HAP-1 (cell line): ENCODE data around the gene KLF5.

Source experiments
- DNase-seq, 2 experiments: peaks; one replicate each; pipeline ENCODE4 v3.0.0-alpha.2; 2016 to 2020; ENCODE audit warnings: low spot score in 2 of 2
- H3K27me3 ChIP-seq: fragments of 250-450 bp; sonication (Bioruptor Pico); 2 replicates; pipeline ENCODE4 v1.5.1; 2020; ENCODE audit warnings: low read depth, mild to moderate bottlenecking, moderate library complexity
- H3K36me3 ChIP-seq: fragments of 250-450 bp; sonication (Bioruptor Pico); replicated peaks from 2 replicates; pipeline ENCODE4 v1.5.1; 2020; ENCODE audit warnings: mild to moderate bottlenecking
- H3K4me1 ChIP-seq: fragments of 250-450 bp; sonication (Bioruptor Pico); 2 replicates; pipeline ENCODE4 v1.5.1; 2020; ENCODE audit warnings: mild to moderate bottlenecking
- H3K4me3 ChIP-seq: fragments of 250-450 bp; sonication (Bioruptor Pico); 2 replicates; pipeline ENCODE4 v1.5.1; 2020; ENCODE audit warnings: mild to moderate bottlenecking, moderate library complexity
- H3K9me3 ChIP-seq: fragments of 250-450 bp; sonication (Bioruptor Pico); 2 replicates; pipeline ENCODE4 v1.5.1; 2020; ENCODE audit warnings: mild to moderate bottlenecking, moderate library complexity
- in situ Hi-C: fragments of 300-500 bp; cut with MboI; formaldehyde crosslinking; loops from 3 replicates; pipeline ENCODE4 v1.14.3; 2020; ENCODE audit warnings: low sequenced_read_pairs, inconsistent platforms, mixed read lengths

KLF5 gene

DNA sequence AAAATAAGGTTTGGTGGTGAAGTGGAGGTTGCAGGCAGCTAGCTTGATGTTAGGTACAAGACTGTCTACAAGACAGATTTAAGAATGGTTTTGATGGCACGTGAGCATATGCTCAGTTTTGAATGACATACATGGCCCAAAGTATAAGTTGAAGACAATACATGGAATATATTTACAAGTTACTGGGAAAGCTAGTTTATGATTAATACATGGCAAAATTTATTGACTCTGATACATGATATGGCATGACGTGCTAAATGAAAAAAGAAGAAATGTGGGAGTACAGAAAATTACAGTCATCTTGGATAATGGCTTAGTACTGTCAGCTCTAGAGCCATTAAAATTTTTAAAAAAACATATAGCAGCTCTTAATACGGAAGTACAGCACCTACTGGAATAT, 4.4 kb downstream of the KLF5 start:
- DNase-seq: no peak
- Histone ChIP-seq H3K4me1 (peaks cover 51% of the 10 kb centered on the region), H3K4me3 (no peak overlapping the region), H3K27me3 (no peaks in the 10 kb centered on the region), H3K36me3 (peaks cover 51% of the 10 kb centered on the region), H3K9me3 (no peaks in the 10 kb centered on the region)
- in situ Hi-C loops: loop anchor here (25.0 kb wide), 2 partner anchors 226 to 349 kb away; no protein-coding TSS in a partner anchor

DNA sequence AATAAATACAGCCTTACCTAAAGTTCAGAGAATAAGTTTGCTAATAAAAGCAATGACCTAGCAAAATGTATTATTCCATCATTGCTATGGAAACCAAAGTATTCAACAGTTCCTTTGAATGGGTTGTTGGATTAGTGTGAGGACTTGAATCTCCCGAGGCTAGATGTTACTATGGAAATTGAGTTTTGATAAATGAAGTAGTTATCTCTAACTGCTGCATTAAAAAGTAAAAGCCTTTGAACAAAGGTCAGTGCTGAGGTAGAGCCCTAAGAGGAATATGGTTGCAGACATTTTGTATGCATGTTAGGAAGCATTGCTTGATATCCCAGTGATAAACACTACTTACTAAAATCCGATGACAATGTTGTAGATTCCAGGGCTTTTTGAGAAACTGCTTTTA, 6.2 kb downstream of the KLF5 start:
- no peaks in the 10 kb centered on the region for H3K27me3 ChIP-seq
- H3K36me3 ChIP-seq: peaks cover 52% of the 10 kb centered on the region
- H3K4me3 ChIP-seq: no peak overlapping the region
- H3K9me3 ChIP-seq: no peaks in the 10 kb centered on the region
- peaks cover 54% of the 10 kb centered on the region for H3K4me1 ChIP-seq
- peak; percentile 29 to 99 for DNase-seq
- in situ Hi-C loops: loop anchor here (25.0 kb wide), 2 partner anchors 228 to 347 kb away; no protein-coding TSS in a partner anchor

DNA sequence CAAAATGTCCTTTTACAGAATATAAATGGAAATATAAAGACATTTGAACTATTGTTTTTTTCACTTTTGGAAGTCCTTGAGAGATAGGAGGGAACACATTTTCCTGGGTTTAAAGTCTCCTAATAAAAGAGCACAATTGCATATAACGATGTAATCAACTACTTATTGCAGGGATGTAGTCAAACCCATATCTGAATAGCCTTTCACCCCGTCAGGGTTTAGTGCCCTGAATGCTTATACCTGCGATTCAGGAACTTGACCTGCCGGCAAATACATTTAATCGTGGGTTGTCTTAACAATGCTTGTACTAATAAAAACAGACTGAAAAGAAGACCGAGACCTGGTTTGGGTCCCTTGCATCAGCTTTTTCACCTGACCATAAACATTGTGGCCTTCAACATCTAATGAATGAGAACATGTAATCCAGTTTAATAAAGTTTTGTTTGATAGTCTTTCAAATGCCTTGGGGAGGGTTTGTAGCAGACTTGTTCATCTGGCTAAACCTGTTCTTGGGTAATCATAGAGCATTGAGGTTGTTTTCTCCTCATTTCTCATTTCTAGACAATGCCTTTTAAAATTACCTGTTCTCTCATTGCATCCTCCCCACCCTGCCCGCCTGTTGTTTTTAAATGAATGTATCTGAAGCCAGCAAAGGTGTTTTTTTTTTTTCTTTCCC, 7.0 kb downstream of the KLF5 start:
- H3K4me3 ChIP-seq: no peak overlapping the region

DNA sequence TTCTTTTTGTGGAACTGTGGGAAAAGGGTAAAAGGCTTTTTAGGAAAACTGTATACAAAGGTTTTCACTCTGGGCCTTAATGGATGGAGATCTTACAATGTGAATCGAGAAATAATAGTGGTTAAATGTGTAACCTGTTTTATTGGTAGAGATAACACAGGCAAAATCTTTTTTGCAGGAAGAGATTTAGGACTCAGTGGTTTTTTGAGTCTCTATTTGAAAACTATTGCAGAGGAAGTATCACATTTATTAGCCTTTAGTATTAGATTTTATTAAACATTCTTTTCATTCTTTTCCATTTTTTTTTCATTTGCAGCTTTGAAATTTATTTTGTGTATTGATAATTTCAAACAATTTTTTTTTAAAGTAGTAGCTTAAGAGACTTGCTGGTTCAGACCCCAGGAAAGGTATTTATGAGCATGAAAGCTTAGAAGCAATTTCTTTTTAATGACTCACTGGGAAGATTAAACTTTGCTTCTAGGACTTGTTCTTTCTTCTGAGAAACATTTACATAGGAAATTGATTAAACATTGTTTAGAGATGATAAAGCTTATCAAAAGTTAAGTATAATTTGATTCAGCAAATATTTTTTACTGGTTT, 10.5 kb downstream of the KLF5 start:
- no peak for DNase-seq
- no peaks in the 10 kb centered on the region for H3K27me3 ChIP-seq
- in situ Hi-C loops: loop anchor here (25.0 kb wide), 2 partner anchors 232 to 343 kb away; no protein-coding TSS in a partner anchor
- H3K36me3 ChIP-seq: peaks cover 47% of the 10 kb centered on the region
- H3K9me3 ChIP-seq: no peaks in the 10 kb centered on the region
- H3K4me1 ChIP-seq: peaks cover 42% of the 10 kb centered on the region
- H3K4me3 ChIP-seq: no peak overlapping the region

More for the DNA sequence above, 7.0 kb downstream of the KLF5 start:
- H3K27me3 ChIP-seq: no peaks in the 10 kb centered on the region
- H3K9me3 ChIP-seq: no peaks in the 10 kb centered on the region
- DNase-seq: peak; percentile 32 to 52
- in situ Hi-C loops: loop anchor here (25.0 kb wide), 2 partner anchors 229 to 346 kb away; no protein-coding TSS in a partner anchor
- peaks cover 54% of the 10 kb centered on the region for H3K4me1 ChIP-seq
- H3K36me3 ChIP-seq: peaks cover 57% of the 10 kb centered on the region

DNA sequence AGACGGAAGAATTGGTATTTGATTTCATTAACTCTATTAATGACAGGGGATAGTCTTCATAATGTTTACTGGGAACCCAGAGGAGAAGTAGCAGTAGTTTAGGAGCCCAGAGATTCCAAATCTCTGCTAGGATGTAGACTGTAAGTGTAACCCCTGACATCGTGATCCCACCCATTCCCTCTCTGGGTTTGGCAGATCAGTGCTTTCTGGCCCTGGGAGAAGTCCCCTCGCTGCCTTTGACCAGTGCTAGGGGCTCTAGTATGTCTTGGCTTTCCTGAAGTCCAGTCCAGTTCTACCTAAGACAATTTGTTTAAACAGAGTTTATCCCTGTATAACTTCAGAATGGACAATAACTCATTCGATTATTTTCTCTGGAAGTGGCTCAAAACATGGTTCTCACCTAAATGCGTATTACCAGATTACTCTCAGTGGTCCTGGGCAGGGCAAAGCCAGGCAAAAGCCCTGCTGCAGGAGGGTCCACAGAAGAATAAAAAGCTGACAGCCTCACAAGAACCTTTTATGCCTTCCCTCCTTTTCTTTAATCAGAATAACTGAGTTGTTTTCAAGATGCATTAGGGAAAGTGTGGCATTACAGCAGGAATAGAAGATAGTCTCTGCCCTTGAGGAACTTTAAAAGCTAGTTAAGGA, 11.8 kb downstream of the KLF5 start:
- no peaks in the 10 kb centered on the region for H3K9me3 ChIP-seq
- H3K4me1 ChIP-seq: peaks cover 45% of the 10 kb centered on the region
- H3K27me3 ChIP-seq: no peaks in the 10 kb centered on the region
- no peak overlapping the region for H3K4me3 ChIP-seq
- peaks cover 46% of the 10 kb centered on the region for H3K36me3 ChIP-seq
- in situ Hi-C loops: loop anchor here (25.0 kb wide), 2 partner anchors 233 to 342 kb away; no protein-coding TSS in a partner anchor
- no peak for DNase-seq

DNA sequence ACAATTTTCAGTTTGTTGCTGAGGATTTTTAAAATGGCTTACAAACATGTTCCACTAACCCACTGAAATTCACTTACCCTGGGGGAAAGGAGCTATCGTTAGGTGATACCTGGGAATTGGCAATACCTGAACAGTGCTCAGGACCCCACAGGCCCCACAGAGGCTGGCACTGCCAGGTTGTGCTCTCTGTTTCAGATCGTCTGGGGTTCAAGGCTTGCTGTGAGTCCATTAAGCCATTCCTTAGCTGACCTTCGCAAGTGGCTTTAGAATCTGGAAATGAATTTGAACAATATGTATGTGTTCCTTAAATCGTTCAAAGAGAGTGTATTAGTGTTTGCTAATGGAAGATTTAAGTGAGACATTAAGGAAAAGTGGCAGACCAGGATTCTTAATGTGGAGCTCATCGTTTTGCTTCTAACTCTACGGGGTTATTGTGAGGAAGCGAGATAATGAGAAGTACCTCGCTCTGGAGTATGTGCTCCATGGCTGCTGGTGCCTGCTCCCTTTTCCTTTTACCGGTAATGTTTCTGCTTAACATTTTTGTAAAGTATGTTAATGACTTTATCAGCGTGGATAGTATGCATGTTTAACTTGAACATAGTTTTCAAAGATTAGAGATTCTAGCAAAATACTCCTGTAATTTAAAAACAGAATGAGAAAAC, 13.6 kb downstream of the KLF5 start:
- Histone ChIP-seq H3K4me1 (peaks cover 29% of the 10 kb centered on the region), H3K4me3 (no peak overlapping the region), H3K36me3 (peaks cover 42% of the 10 kb centered on the region), H3K27me3 (no peaks in the 10 kb centered on the region), H3K9me3 (no peaks in the 10 kb centered on the region)
- no peak for DNase-seq
- in situ Hi-C loops: loop anchor here (25.0 kb wide), 2 partner anchors 235 to 340 kb away; no protein-coding TSS in a partner anchor

DNA sequence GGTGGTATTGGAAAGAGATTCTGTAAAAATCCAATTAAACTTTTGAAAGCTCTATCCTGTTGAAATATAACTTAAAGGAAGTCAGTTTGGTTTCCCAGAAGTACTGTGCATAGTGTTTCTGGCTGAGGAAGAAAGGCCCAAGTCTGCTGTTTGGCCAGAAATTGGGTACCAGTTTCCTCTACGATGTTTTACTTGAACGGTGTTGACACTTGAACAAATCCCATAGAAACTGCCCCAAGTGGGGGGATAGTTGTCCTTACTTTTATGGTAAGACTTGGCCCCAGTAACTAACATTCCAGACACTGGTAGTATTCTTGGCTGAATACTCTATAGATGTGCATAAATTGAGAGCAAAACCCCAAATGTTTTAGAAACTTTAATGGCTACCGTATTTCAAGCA, 14.2 kb downstream of the KLF5 start:
- no peaks in the 10 kb centered on the region for H3K27me3 ChIP-seq
- H3K9me3 ChIP-seq: no peaks in the 10 kb centered on the region
- no peak for DNase-seq
- in situ Hi-C loops: loop anchor here (25.0 kb wide), 2 partner anchors 236 to 339 kb away; no protein-coding TSS in a partner anchor
- no peak overlapping the region for H3K4me3 ChIP-seq
- peaks cover 29% of the 10 kb centered on the region for H3K4me1 ChIP-seq
- peaks cover 39% of the 10 kb centered on the region for H3K36me3 ChIP-seq

DNA sequence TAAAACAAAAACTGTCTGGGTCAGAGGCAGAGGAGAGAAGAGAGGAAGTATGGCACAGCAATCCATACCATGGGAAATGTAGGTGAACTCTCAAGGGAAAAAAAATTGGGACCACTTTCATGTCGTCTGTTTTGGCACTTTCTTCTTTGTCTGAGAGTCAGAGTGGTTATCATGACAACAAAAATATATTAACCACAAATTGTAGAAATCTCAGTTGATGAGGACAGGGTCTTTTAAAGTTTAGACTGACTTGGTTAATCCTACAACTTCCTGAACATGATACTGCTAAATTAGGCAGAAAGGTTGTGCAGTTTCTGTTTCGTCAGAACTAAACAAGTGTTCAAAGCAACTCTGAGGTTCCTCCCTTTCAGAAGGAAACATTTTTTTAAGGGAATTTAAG, 15.2 kb downstream of the KLF5 start:
- no peak for DNase-seq
- peaks cover 28% of the 10 kb centered on the region for H3K4me1 ChIP-seq
- in situ Hi-C loops: loop anchor here (25.0 kb wide), 2 partner anchors 237 to 338 kb away; no protein-coding TSS in a partner anchor

DNA sequence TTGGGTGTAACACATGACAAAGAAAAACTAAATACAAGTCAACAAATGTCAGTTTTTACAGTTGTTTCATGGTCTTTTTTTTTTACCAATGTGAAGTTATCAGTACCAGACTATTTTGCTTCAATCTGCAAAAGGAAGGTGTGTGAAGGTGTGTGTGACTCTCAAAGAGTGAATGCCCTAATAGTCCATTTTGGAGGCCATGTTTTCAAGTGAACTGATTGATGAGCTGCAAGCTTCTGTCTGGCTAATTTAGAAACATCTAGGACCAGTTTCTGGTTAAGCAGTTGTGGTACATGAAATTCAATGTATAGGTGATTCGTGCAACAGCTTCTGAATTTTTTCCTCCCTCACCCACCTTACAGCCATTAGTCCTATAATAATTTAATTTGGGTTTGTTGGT, 16.1 kb downstream of the KLF5 start:
- peaks cover 37% of the 10 kb centered on the region for H3K36me3 ChIP-seq
- in situ Hi-C loops: loop anchor here (25.0 kb wide), 2 partner anchors 238 to 337 kb away; no protein-coding TSS in a partner anchor
- no peak for DNase-seq
- peaks cover 25% of the 10 kb centered on the region for H3K4me1 ChIP-seq
- no peaks in the 10 kb centered on the region for H3K27me3 ChIP-seq
- H3K4me3 ChIP-seq: no peak overlapping the region
- no peaks in the 10 kb centered on the region for H3K9me3 ChIP-seq

More for the DNA sequence above, 15.2 kb downstream of the KLF5 start:
- Histone ChIP-seq H3K36me3 (peaks cover 37% of the 10 kb centered on the region), H3K4me3 (no peak overlapping the region), H3K27me3 (no peaks in the 10 kb centered on the region), H3K9me3 (no peaks in the 10 kb centered on the region)

DNA sequence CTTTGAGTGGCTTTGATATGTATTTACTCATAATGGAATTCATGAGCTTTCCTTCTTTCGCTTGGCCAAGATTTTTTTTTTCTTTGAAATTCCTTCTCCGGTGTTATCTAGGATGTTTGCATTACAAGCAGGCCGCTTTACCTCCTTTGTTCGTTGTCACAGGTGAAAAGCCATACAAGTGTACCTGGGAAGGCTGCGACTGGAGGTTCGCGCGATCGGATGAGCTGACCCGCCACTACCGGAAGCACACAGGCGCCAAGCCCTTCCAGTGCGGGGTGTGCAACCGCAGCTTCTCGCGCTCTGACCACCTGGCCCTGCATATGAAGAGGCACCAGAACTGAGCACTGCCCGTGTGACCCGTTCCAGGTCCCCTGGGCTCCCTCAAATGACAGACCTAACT, 16.7 kb downstream of the KLF5 start:
- no peak overlapping the region for H3K4me3 ChIP-seq
- peaks cover 25% of the 10 kb centered on the region for H3K4me1 ChIP-seq
- in situ Hi-C loops: no loop called here
- no peaks in the 10 kb centered on the region for H3K9me3 ChIP-seq
- no peak for DNase-seq
- peaks cover 32% of the 10 kb centered on the region for H3K36me3 ChIP-seq
- H3K27me3 ChIP-seq: no peaks in the 10 kb centered on the region

DNA sequence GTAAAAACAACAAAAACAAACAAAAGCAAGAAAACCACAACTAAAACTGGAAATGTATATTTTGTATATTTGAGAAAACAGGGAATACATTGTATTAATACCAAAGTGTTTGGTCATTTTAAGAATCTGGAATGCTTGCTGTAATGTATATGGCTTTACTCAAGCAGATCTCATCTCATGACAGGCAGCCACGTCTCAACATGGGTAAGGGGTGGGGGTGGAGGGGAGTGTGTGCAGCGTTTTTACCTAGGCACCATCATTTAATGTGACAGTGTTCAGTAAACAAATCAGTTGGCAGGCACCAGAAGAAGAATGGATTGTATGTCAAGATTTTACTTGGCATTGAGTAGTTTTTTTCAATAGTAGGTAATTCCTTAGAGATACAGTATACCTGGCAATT, 17.1 kb downstream of the KLF5 start:
- Histone ChIP-seq H3K36me3 (peaks cover 32% of the 10 kb centered on the region), H3K4me3 (no peak overlapping the region), H3K4me1 (peaks cover 25% of the 10 kb centered on the region), H3K9me3 (no peaks in the 10 kb centered on the region), H3K27me3 (no peaks in the 10 kb centered on the region)
- in situ Hi-C loops: no loop called here
- DNase-seq: no peak

DNA sequence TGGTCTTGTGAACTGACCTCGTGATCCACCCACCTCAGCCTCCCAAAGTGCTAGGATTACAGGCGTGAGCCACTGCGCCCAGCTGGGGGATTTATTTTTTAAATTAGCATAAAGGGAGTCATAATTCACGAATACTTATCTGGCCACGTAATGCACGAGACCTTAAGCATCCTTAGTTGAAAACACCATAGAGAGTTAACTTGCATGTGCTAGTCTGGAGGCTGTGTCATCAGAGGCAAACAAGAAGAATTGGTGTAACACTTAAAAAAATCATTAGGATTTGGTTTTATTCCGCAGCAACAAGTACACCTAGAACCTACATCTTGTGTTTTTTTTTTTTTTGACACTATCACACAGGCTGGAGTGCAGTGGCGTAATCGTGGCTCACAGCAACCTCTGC, 19.1 kb downstream of the KLF5 start:
- no peaks in the 10 kb centered on the region for H3K9me3 ChIP-seq
- H3K4me3 ChIP-seq: no peak overlapping the region
- no peaks in the 10 kb centered on the region for H3K27me3 ChIP-seq
- in situ Hi-C loops: no loop called here
- H3K36me3 ChIP-seq: peaks cover 30% of the 10 kb centered on the region
- H3K4me1 ChIP-seq: peaks cover 21% of the 10 kb centered on the region
- DNase-seq: no peak

DNA sequence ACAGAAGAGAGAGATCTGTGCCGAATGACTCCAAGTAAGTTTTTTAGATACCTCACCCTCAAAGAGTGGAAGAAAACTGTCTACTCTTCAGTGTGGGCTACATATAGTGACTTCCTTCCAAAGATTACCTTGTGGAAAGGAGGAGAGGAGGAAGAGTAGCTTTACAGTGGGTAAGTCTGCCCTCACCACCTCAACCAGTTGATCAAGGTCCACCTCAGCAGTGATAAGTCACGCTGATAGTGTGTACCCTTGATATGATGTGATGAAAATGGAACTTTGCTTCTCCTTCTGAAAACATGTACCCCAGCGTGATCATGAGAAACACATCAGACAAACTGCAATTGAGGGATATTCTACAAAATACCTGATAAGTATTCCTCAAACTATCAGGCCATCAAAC, 20.6 kb downstream of the KLF5 start:
- in situ Hi-C loops: no loop called here
- Histone ChIP-seq H3K36me3 (peaks cover 20% of the 10 kb centered on the region), H3K4me1 (peaks cover 11% of the 10 kb centered on the region), H3K9me3 (no peaks in the 10 kb centered on the region), H3K4me3 (no peak overlapping the region), H3K27me3 (no peaks in the 10 kb centered on the region)
- DNase-seq: no peak
